HG03442 (cell line): Measurements from ENCODE around the gene RAB11A.

Experiments used
- ATAC-seq: cut with Tn5 transposase; IDR thresholded peaks from one replicate; pipeline ENCODE4 v1.9.1; 2021; ENCODE audit warnings: mild to moderate bottlenecking, moderate library complexity; ENCODE audit not compliant: unreplicated experiment

Gene RAB11A

DNA sequence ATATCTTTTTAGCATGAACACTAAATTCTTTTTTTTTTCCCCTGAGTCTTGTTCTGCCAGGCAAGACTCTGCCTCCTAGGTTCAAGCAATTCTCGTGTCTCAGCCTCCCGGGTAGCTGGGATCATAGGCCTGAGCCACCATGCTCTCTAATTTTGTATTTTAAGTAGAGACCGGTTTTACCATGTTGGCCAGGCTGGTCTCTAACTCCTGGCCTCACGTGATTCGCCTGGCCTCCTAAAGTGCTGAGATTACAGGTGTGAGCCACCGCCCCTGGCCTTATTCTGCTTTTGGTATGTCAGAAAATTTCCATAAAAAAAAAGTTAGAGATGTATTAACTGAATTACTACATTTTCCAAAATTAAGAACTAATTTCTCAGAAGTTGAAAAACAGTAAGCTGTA is 14.3 kb downstream of the RAB11A start:
- ATAC-seq, result no peak

DNA sequence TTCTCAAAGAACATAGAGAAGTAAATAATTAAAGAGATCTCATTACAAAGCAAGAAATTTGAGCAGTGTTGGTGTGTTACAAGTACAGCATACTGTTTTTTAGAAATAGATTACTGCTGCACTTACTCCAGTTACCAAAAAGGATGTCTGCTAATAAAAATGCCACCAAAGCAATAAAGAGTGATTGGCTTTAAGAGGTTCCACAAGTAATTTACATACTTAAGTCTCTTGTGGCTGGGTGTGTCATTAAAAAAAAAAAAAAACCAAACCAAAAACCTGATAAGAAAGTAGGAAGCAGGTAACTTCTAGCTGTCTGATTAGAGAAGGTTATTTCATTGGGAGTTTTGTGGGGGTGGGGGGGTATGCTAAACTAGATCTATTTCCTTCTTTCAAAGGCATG is 15.2 kb downstream of the RAB11A start:
- no peak for ATAC-seq

DNA sequence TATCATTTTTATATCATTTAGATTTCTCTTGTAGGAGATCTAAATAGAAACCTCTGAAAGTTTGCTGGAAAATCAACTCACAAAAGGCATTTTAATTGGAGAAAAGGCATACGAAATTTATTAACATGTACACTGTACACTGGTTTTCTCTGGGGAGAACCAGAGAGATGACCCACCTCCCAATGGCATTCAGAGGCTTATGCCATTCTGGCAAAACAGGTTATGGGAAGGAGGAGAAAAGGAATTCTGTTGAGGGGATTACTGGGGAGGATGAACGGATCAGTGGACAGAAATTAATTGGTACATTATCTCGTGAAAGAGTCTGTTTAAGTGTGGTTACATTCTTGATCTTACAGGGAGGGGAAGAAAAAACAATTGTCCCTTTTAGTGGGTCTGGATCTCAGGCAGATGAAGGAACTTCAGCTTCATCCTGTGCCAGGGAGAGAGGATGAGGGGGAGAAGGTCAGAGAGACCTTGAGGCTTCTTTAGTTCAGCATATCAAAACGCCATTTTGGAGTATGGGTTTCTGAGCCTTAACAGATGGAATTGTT is 16.5 kb downstream of the RAB11A start:
- no peak for ATAC-seq

DNA sequence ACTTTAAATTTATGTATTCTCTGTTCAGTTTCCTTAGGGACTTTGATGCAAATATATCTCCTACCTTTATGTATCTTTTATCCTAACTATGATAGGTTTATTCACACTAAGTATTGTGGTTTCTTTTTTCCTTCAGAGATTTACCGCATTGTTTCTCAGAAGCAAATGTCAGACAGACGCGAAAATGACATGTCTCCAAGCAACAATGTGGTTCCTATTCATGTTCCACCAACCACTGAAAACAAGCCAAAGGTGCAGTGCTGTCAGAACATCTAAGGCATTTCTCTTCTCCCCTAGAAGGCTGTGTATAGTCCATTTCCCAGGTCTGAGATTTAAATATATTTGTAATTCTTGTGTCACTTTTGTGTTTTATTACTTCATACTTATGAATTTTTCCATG is 18.3 kb downstream of the RAB11A start:
- ATAC-seq, result no peak

DNA sequence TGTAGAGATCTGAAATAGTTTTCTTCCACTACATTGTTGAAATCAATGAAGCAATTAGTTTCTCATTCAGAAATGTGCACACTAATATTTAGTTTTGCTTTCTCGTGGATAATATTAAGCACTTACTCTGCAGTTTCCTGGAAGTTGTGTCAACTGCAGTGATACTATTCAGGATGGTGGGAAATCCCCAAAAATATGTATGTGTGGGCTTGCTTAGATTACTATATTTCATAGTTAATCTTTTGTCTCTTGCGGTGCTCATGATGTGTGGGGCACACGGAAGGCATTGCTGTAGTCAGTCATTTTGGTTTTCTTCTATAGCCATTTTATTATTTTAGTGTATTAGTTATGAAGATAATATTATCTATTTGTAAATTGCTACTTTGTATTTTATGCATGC is 19.7 kb downstream of the RAB11A start:
- no peak for ATAC-seq

DNA sequence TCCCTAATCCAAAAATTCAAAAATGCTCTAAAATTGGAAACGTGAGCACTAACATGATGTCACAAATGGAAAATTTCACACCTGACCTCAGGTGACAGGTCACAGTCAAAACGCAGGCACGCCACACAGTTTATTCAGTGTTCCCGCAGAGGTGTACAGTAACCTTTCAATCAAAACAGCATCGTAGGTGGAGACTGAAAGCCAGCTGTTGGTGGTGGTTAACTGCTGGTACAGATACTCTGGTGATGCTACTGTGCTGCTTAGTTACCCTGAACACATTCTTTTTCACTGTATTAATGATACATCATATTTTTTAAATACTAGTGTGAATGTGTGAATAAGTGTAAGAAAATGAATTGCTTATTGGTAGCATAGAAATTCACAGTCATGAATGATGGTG is 23.8 kb downstream of the RAB11A start:
- ATAC-seq, result no peak

DNA sequence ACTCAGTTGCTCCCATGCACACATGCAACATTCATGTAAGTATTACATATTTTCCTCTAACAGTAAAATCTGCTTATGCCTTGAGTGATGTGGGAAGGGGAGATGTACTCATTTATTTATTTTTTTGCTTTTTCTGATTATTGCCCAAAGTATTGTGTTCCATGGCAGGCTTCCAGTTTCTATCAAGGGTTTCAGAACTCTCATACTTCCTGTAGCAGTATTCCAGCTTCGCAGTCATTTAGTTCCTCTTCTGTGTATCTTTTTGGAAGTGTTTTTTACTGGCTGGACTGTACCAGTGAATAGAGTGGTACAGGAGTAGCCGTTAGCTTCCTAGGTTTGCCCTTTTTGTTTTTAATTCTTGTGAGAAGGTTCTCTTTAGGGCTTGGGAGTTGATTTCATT is 26.9 kb downstream of the RAB11A start:
- ATAC-seq, result no peak

DNA sequence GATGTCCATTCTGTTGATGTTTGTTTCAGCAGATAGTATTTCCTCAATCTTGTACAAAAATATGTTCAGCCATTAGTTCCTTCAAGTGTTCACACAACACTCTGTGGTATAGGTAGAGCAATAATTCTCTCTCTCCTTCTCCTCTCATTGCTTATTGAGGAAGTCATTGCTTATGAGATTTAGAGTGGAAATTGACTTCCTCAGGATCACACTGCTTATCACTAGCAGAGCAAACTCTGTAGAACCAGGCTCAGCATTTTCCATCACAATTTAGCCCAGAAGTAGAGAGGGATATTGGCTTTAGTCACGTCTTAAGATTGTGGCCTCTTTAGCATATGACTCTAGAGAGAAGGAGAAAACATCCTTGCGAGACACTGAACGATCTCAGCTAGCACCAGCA is 31.2 kb downstream of the RAB11A start:
- no peak for ATAC-seq

DNA sequence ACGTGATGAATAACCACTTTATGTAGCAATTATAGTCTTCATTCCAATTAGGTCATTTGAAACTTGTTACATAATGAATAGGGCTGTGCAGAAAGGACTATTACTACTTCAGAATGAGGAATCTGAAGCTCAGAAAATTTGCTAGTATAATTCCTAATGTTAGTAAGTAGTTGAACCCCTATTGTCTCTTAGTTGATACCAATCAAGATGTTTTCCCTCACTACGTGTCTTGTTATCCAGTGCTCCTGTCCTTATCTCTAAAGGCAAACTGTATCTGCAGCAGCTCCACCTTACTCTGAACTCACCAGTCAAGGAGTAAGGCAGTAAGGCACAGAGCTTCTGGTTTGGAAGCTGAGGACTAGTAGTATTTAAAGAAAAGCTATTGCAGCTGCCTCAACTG is 32.0 kb downstream of the RAB11A start:
- ATAC-seq, result no peak

DNA sequence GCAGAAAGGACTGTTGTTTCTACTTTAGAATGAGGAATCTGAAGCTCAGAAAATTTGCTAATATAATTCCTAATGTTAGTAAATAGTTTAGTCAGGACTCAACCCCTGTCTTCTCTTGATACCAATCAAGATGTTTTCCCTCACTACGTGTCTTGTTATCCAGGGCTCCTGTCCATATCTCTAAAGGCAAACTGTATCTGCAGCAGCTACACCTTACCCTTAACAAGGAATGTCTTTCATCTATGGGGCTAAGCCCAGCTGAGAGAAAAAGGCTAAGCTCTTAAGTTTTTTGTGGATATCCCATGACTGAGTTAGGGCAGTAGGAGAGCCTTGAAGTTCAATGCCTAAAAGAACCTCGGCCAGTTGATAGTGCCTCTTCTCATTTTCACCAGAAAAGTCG is 32.5 kb downstream of the RAB11A start:
- no peak for ATAC-seq

DNA sequence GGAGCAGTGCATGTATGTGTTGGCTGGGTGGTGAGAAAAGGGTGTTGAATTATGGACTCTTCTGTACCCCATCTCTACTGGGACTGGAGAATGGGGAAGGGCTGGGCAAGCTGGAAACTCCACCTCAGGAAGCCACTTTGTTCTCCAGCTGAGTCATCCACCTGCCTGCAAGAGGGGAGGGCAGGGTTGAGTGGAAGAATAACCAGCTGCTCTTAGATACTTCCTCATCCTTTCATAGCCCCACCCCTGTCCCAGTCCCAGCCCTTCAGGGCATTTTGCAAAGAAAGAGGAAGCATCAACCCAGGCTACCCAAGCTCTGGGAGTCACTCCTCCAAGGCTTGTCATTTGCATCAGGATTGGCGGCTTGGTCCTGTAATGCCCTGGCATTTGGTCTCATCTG is 33.1 kb downstream of the RAB11A start:
- no peak for ATAC-seq

DNA sequence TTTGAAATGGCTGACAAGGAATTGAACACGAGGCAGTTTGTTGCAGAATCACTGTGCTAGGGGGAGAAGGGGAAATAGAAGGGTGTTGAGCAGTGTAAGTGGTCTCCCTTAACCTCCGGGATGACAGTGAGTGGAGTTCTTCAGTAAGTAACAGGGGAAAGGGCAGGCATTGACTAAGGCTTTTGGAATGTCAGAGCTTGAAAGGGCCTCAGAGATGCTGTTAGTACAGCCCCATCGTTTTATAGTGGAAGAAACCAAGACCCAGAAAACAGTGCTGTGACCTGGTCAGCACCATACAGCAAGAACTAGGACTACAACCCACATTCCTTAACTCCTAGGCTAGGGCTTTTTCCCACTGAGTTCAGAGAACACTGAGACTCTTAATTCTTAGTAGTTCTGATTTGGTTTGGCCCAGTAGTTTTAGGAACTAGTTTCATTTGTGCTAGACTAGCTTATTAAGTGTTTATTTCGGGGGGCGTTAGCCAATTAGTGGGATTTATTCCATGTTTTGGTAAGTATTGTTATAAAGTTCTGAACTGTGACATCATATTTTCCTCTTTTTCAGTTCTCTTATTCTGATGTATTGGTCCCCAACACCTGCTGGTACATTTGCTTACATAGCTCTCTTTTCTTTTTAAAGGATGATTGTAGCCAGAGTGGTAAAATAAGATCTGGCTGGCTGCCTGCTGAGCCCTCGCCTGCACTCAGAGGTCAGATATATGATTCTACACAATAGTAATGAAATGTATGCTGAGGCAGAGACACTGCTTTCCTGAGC is 34.2 kb downstream of the RAB11A start:
- ATAC-seq, result no peak

DNA sequence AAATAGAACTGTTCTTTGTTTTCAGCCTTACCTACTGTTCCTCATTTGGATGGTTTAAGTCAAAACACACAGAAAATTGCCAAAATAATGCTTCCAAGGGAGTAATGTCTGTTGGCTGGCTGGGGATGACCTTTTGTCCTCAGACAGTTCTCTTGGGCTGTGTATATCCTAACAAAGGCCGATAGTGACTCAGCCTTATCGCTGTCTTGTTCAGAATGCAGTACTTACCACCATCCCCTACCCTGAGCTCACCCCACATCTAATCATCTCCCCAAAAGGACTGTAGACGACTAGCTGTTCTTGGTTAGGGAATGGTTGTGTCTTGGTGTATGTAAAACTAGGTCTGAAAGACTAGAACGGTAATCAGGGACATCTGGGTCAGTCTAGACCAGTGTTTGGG is 35.0 kb downstream of the RAB11A start:
- ATAC-seq, result no peak

DNA sequence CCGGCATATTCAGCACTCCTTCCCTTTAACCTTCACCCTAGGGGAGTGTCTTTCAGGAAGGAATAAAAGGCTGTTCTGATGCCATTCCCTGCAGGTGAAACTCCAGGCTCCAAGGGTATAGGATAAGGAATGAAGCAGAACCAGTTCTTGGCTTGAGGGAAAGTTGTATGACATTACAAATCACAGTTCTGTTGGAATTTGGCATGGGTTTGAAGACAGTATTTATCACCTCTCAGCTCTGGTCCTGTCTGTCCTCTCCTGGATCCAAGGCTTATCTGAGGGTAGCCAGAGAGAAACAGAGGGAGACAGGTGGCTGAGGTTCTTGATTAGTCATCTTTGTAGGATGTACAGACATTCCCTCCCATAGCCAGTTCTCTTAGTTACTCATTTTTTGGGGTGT is 37.1 kb downstream of the RAB11A start:
- ATAC-seq, result no peak

DNA sequence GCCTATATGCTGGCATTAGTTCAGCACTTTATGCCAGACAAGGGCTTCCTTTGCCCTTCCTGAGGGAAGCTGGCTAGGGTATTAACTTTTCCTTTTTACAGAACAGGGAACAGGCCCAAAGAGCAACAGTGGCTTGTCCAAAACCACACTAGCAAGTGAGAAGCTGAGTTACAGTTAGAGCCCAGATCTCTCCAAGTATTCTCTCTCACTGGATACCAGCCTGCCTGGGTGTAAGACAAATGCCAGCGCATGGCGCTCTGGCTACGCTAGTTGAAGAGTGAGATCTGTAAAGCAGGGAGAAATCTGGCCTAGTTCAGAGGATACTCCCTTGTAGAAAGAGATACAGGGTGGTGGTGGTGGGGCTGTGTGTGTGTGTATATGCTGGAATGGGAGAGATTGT is 38.4 kb downstream of the RAB11A start:
- ATAC-seq, result no peak

DNA sequence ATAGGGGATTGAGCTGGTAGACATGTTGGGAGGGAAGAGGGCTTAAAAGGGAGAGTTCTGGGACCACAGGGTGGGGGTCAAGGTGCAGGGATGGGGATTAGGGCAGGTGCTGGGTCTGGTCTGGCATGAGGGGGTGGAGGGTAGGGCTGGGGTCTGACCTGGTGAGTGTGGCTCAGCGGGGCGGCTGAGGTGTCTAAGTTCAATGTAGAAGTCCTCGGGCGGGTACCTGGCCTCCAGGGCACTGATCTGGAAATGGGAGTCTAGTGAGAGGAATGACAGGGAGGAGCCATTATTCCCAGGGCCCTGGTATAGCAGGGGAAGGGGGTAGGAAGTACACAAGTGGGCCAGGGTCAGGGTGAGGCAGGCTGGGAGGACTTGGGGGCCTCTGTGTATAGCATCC is 39.6 kb downstream of the RAB11A start:
- ATAC-seq, result no peak

DNA sequence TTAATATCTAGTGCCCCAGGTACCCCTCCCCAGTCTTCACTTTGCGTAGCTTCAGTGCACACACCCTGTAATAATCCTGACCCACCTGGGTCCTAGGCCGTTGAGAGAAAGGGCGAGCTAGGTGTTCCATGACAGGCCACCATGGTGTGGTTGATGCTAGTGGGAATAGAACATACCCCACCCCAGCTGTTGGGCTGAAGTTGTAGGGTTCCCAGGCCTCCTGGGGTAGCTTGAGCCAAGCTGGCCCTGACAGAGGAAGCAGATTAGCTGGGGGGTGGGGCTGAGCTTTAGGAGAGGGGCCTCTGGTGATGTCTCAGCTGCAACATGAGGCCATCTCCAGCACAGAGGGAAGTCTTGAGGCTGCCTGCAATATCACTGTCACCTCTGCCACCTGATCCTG is 40.5 kb downstream of the RAB11A start:
- no peak for ATAC-seq

DNA sequence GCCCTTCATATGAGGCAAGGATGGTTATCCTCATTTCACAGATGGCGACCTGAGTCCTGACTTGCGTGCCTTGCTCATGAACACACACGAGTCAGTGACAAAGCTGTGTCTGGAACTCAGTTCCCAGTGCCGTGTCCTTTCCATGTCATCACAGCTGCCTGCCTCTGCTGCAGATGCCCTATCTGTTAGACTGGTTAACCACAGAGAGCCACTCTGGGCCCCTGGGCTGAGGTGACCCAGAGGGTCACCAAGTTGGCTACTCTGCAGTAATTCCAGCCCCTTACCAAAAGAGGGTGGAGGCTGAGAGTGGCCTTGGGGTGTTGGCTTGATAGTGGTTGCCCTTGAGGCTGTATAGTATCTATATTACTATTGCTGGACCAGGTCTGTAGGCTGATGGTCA is 41.0 kb downstream of the RAB11A start:
- ATAC-seq, result no peak

DNA sequence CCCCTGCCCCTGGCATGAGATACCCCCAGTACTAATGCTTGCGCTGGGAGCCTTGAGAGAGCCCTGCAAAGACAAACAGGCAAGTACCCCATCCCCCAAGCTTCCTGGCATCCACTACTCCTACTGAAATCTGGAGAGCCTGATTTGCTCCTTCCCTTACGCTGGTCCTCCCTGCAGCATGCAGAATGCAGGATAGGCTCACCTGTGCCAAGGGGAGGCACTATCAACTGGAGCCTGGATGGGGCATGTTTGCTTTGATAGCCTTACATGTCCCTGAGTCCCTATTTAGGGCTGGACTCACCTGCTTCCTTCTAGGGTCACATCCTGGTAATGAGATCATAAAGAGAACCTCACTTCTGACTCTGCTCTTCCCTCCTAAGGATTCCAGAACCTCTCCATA is 42.9 kb downstream of the RAB11A start:
- ATAC-seq, result no peak

DNA sequence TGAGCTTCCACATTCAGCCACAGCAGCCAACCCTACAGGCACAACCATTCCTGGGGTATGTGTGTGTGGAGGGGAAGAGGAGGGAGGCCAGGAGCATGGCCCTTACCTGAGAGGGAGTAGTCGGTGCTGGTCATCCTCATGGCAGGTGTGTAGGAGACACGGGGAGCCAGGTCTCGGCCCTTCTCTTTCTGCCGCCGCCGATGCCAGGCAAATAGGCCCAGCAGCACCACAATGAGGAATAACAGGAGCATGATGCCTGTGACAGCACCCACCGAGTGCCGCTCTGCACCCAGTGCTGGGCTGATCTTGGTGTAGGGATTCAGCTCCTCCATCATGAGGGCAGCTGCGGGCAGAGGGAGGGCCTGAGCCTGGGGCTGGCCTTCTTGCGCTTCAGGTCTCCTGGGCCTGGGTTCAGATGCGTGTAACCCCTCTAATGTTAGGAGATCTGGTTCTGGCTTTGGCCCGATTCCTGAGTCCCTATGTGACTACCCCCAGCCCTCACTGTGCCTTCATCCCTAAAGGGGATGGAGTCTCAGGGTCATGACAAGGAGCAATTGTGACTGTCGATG is 44.4 kb downstream of the RAB11A start:
- no peak for ATAC-seq

DNA sequence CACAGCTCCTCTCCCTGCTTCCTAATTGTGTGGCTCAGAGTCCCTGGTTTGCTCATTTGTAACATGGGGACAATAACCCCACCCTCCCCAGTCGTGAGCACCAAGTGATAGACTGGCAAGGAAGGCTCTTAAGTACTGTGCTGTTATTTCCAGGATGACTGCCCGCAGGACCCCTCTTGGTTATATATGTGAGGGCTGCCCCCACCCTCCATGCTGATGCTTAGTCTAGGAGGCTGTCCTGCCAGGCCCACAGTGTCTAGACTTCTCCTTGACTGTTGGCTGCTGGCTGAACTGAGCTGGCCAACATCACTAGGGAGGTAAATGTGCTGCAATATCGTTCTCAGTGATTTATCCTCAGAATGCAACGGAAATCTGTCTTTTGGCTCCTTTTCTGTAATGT is 45.1 kb downstream of the RAB11A start:
- no peak for ATAC-seq

DNA sequence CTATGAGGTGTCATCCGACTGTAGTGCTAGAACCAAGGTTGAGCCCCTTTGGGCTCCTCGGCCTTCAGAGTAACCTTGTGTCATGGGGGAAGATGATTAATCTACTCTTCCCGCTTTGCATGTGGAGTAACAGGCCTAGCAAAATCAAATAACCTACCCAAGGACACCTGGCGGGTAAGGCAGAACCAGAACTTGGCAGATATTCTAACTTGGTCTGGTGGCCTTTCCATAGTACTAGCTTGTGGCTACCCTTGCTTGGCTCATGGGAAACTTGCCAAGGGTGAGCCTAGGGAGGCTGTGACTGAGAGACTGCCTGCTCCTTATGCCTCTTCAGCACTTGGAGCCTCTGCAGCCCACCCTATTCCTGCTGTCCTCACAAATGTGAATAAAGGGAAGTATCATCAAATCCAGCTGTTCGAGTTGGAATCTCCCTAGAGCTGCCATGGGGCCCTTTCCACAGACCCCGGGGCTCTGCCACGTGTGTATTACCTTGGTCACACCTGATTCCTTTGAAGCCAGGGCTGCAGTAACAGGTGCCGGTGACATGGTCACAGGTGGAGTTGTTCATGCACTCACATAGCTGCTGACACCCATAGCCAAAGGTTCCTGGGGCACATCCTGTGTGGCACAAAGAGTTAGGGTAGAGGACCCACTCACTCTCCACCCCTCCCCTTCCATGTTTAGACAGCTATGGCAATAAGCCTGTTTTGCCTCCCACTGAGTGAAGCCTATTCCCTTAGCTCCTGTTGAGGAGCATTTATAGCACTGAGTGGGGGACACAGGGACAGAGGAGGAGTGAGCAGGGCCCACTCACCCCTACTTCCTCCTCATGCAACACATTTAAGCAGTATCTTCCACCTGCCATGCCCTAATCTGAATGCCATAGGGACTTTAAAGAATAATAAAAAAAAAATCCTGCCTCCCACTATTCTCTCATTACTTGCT is 46.0 kb downstream of the RAB11A start:
- no peak for ATAC-seq
